B cell (primary cell): Measurements from ENCODE around the gene PCSK9. TPM values are rescaled to one million over a fixed set of nuclear protein-coding genes. Genes with fewer than 3 reads are reported as not detected.

Experiments used
- ATAC-seq: fragments of 200-7000 bp; cut with Tn5 transposase; one replicate; pipeline ENCODE4 v1.10.0; 2021; ENCODE audit warnings: low read depth, mild to moderate bottlenecking, moderate number of reproducible peaks, moderate library complexity
- CTCF ChIA-PET: fragments of 350-600 bp; sonication (Branson Sonifier 250); formaldehyde crosslinking; loops from one replicate; lab custom pipeline; 2021; ENCODE audit warnings: antibody characterized with exemption, inconsistent platforms; lab: Charles Lee
- POLR2A ChIA-PET: fragments of 350-600 bp; sonication (Branson Sonifier 250); formaldehyde crosslinking; loops from one replicate; lab custom pipeline; 2021; ENCODE audit warnings: antibody characterized with exemption; lab: Charles Lee
- DNase-seq: peaks from one replicate; pipeline ENCODE4 v3.0.0; 2013
- H2AFZ ChIP-seq: 2 replicates; pipeline ENCODE4 v1.6.1; 2012; ENCODE audit warnings: mild to moderate bottlenecking, low read depth, low read length; ENCODE audit not compliant: insufficient read depth, poor library complexity, severe bottlenecking
- H3K27ac ChIP-seq, 2 donors: 1 replicate in 1 of 2; 2 replicates in 1 of 2; pipeline ENCODE4 v1.5.1; 2012 to 2013; ENCODE audit warnings: low read length in 2 of 2, mild to moderate bottlenecking in 2 of 2, moderate library complexity in 1 of 2
- H3K27me3 ChIP-seq, 4 experiments: fragments of 200-600 bp in 1 of 4; sonication (generic) in 1 of 4; replicated peaks in 1 of 4; 1 replicate in 2 of 4; 2 replicates in 2 of 4; pipeline versions ENCODE4 v1.6.1 to v1.7.0; 2013 to 2016; ENCODE audit warnings: low read length in 3 of 4, mild to moderate bottlenecking in 2 of 4, mixed read lengths in 1 of 4, moderate library complexity in 1 of 4; ENCODE audit not compliant: insufficient read depth in 4 of 4, control insufficient read depth in 3 of 4; ENCODE audit errors: control extremely low read depth in 1 of 4
- H3K36me3 ChIP-seq, 2 experiments: replicated peaks in 1 of 2; 1 replicate in 1 of 2; 2 replicates in 1 of 2; pipeline versions ENCODE4 v1.6.1 to v1.7.1; 2013; ENCODE audit warnings: low read length in 1 of 2; ENCODE audit not compliant: insufficient read depth in 2 of 2, control insufficient read depth in 1 of 2; ENCODE audit errors: control extremely low read depth in 1 of 2, extremely low read depth in 1 of 2
- H3K4me1 ChIP-seq, 2 donors: fragments of 200-600 bp in 1 of 2; sonication (generic) in 1 of 2; 1 replicate in 1 of 2; 2 replicates in 1 of 2; pipeline versions ENCODE4 v1.5.1 to v1.6.1; 2013 to 2017; ENCODE audit warnings: low read length in 2 of 2; ENCODE audit not compliant: control insufficient read depth in 2 of 2, insufficient read depth in 2 of 2
- H3K4me2 ChIP-seq: replicated peaks from 2 replicates; pipeline ENCODE3; 2012; ENCODE audit warnings: mild to moderate bottlenecking, low read depth, low read length; ENCODE audit not compliant: poor library complexity, severe bottlenecking
- H3K4me3 ChIP-seq, 5 experiments: fragments of 200-600 bp in 1 of 5; sonication (generic) in 1 of 5; 1 replicate in 3 of 5; 2 replicates in 2 of 5; pipeline versions ENCODE4 v1.5.1 to v1.7.0; 2011 to 2016; ENCODE audit warnings: low read length in 4 of 5, mild to moderate bottlenecking in 4 of 5, low read depth in 2 of 5, control low read depth in 1 of 5, moderate library complexity in 1 of 5; ENCODE audit not compliant: insufficient read depth in 1 of 5; ENCODE audit errors: control extremely low read depth in 1 of 5, extremely low read depth in 1 of 5
- H3K79me2 ChIP-seq: fragments of 200-600 bp; sonication (generic); one replicate; pipeline ENCODE4 v1.6.0; 2016; ENCODE audit warnings: low read length; ENCODE audit not compliant: control insufficient read depth, insufficient read depth
- H3K9ac ChIP-seq: fragments of 200-600 bp; sonication (generic); 2 replicates; pipeline ENCODE4 v1.6.1; 2017; ENCODE audit warnings: mild to moderate bottlenecking, low read length, moderate library complexity
- H3K9me3 ChIP-seq, 3 donors: one replicate each; pipeline versions ENCODE4 v1.6.1 to v1.7.1; 2013; ENCODE audit warnings: low read length in 2 of 3; ENCODE audit not compliant: control insufficient read depth in 2 of 3, insufficient read depth in 1 of 3; ENCODE audit errors: control extremely low read depth in 1 of 3
- H4K20me1 ChIP-seq: 2 replicates; pipeline ENCODE4 v1.6.0; 2012; ENCODE audit warnings: mild to moderate bottlenecking, low read length; ENCODE audit not compliant: insufficient read depth, control insufficient read depth, poor library complexity, severe bottlenecking
- H3K27ac Mint-ChIP-seq: one replicate; pipeline ENCODE4 v1.8.0; 2021; ENCODE audit warnings: mixed read lengths
- H3K27me3 Mint-ChIP-seq: one replicate; pipeline ENCODE4 v1.8.0; 2021; ENCODE audit warnings: mixed read lengths
- H3K4me1 Mint-ChIP-seq: one replicate; pipeline ENCODE4 v1.8.0; 2021; ENCODE audit warnings: mixed read lengths
- H3K4me3 Mint-ChIP-seq: one replicate; pipeline ENCODE4 v1.8.0; 2021; ENCODE audit warnings: mixed read lengths
- H3K9me3 Mint-ChIP-seq: one replicate; pipeline ENCODE4 v1.8.0; 2022; ENCODE audit warnings: mixed read lengths; ENCODE audit not compliant: insufficient read depth
- EZH2 ChIP-seq: IDR thresholded peaks from 2 replicates; pipeline ENCODE4 v1.6.1; 2012; ENCODE audit warnings: borderline replicate concordance, low read depth, mild to moderate bottlenecking, moderate library complexity, low read length; ENCODE audit not compliant: insufficient read depth, poor library complexity, severe bottlenecking
- WGBS: methylation state at CpG from one replicate; pipeline ENCODE4 v1.1.5; 2013; ENCODE audit warnings: missing lambda C conversion rate; ENCODE audit not compliant: insufficient coverage; 5-methylcytosine and 5-hydroxymethylcytosine counted together
- intact Hi-C: fragments of 100-400 bp; cut with micrococcal nuclease; formaldehyde crosslinking; loops from one replicate; pipeline ENCODE4 v1.10.0; 2022
- polyA plus RNA-seq: library from polyadenylated mRNA; depleted of rRNA; stranded (reverse); fragments of >200 nt; gene quantifications from 2 replicates; pipeline ENCODE4 v1.2.3, GENCODE V29; 2012
- total RNA-seq, 2 donors: library from RNA; stranded (reverse); fragments of 120-200 nt in 1 of 2; gene quantifications; 1 replicate in 1 of 2; 2 replicates in 1 of 2; pipeline versions ENCODE4 v1.2.3 to v1.2.4, GENCODE V29; 2013 to 2022
- TF ChIP-seq, protein P1 (sequence below): fragments of 200-600 bp; IDR thresholded peaks from one replicate; pipeline ENCODE4 v1.8.0; 2022; ENCODE audit warnings: antibody characterized with exemption, mild to moderate bottlenecking

Gene PCSK9
- total and polyA plus RNA-seq, 2 donors (not counting 1 experiment from before 2014, with no cell fraction given), result not detected

GRCh38 chr1:55012661-55013060, 26.7 kb upstream of the PCSK9 start:
- Histone ChIP-seq H2AFZ (no peak overlapping the region), H3K27ac (no peak overlapping the region), H3K4me1 (no peaks in the 10 kb centered on the region), H3K4me3 (no peak overlapping the region), H4K20me1 (no peaks in the 10 kb centered on the region), H3K9me3 (peaks cover 0 to 11% (median 0%) of the 10 kb centered on the region in 3 donors), H3K36me3 (no peaks in the 10 kb centered on the region), H3K4me2 (no peak overlapping the region), H3K27me3 (no peaks in the 10 kb centered on the region), H3K79me2 (no peaks in the 10 kb centered on the region), H3K9ac (no peak overlapping the region)
- ChIA-PET CTCF (no interaction called here), POLR2A (no interaction called here)
- 80% methylated on average over 1 of the region's 1 CpG for WGBS
- no peak for TF ChIP-seq EZH2
- TF ChIP-seq, protein P1, sequence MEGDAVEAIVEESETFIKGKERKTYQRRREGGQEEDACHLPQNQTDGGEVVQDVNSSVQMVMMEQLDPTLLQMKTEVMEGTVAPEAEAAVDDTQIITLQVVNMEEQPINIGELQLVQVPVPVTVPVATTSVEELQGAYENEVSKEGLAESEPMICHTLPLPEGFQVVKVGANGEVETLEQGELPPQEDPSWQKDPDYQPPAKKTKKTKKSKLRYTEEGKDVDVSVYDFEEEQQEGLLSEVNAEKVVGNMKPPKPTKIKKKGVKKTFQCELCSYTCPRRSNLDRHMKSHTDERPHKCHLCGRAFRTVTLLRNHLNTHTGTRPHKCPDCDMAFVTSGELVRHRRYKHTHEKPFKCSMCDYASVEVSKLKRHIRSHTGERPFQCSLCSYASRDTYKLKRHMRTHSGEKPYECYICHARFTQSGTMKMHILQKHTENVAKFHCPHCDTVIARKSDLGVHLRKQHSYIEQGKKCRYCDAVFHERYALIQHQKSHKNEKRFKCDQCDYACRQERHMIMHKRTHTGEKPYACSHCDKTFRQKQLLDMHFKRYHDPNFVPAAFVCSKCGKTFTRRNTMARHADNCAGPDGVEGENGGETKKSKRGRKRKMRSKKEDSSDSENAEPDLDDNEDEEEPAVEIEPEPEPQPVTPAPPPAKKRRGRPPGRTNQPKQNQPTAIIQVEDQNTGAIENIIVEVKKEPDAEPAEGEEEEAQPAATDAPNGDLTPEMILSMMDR, result no peak
- ATAC-seq (no peak), DNase-seq (no peak)
- Mint-ChIP-seq H3K9me3 (no peaks in the 10 kb centered on the region), H3K4me1 (no peaks in the 10 kb centered on the region), H3K4me3 (no peak overlapping the region), H3K27me3 (peaks cover 28% of the 10 kb centered on the region), H3K27ac (no peak overlapping the region)
- intact Hi-C loops, result no loop called here

DNA sequence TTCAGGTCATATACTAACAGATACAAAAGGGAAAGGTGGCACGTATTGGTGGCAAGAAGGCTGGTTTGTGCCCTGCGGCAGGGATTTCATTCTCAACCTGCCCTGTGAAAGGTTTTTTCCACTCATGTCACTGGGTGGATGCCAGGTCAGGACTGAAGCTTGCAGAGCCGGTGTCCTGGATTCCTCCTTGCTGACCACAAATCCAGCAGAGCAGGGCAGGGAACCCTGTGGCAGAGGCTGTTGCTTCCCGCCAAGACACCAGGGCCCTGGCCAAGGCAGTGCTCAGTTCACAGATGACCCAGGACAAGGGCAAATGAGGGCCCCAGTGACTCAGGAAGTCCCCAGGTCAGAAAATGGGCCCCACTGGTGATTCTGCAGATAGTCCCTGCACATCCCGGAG, 24.2 kb upstream of the PCSK9 start:
- Histone ChIP-seq H4K20me1 (no peaks in the 10 kb centered on the region), H3K36me3 (no peaks in the 10 kb centered on the region), H3K4me3 (no peak overlapping the region), H3K27me3 (peaks cover 0 to 3% (median 0%) of the 10 kb centered on the region in 4 experiments), H3K4me2 (no peak overlapping the region), H3K27ac (no peak overlapping the region), H3K9me3 (peaks cover 0 to 3% (median 0%) of the 10 kb centered on the region in 3 donors), H2AFZ (no peak overlapping the region), H3K4me1 (no peaks in the 10 kb centered on the region), H3K79me2 (no peaks in the 10 kb centered on the region), H3K9ac (no peak overlapping the region)
- ChIA-PET POLR2A (no interaction called here), CTCF (no interaction called here)
- intact Hi-C loops, result no loop called here
- WGBS, result 100% methylated on average over 4 of the region's 5 CpGs
- H3K4me1 Mint-ChIP-seq, result no peaks in the 10 kb centered on the region
- ATAC-seq, result no peak
- H3K9me3 Mint-ChIP-seq, result no peaks in the 10 kb centered on the region
- H3K4me3 Mint-ChIP-seq, result no peak overlapping the region
- TF ChIP-seq, protein P1, result no peak
- no peak for TF ChIP-seq EZH2
- H3K27ac Mint-ChIP-seq, result no peak overlapping the region
- H3K27me3 Mint-ChIP-seq, result peaks cover 26% of the 10 kb centered on the region
- DNase-seq, result no peak
